ENCODE data around the gene MEGF11.

DNA sequence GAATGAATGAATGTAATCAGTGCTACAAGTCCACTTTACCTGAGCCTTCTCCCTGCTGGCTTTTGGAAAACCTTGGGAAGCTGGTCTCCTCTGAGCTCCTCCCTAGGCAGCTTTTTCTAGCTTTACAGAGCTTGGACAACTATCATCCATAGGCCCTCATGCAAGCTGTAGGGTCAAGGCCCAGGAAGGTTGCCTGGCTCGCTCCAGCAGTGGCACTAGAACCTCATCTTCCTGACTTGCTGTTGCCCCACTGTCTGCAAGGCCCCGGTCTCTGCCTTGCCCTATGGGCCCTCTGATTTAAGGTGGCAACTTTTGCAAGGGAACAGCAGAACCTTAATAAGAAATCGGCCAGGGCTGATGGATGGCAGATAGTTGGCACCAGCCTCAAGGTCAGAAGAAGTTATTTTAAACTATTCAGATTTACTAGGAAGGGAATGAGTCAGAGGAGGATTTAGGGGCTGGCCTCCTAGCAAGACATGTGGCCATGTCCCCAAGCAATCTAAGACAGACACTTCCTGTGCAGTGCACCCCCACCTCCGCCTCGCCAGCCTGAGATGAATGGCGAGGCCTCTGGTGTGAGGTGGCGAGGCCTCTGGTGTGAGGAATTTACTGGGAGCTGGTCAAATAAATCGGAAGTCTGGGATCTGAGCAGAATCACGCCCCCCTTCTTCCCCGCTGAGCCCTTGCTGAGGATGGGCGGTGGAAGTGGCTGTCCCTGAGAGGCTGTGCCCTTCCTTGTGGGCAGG is 180.8 kb downstream of the MEGF11 start:
- TF ChIP-seq POLR2A (IDR thresholded peaks at IDR 0.05; ENCODE audit: low read depth) (no peak), POLR2AphosphoS5 (IDR thresholded peaks at IDR 0.05) (no peak), EP300 (IDR thresholded peaks at IDR 0.05) (no peak)
- TF ChIP-seq, protein P1, sequence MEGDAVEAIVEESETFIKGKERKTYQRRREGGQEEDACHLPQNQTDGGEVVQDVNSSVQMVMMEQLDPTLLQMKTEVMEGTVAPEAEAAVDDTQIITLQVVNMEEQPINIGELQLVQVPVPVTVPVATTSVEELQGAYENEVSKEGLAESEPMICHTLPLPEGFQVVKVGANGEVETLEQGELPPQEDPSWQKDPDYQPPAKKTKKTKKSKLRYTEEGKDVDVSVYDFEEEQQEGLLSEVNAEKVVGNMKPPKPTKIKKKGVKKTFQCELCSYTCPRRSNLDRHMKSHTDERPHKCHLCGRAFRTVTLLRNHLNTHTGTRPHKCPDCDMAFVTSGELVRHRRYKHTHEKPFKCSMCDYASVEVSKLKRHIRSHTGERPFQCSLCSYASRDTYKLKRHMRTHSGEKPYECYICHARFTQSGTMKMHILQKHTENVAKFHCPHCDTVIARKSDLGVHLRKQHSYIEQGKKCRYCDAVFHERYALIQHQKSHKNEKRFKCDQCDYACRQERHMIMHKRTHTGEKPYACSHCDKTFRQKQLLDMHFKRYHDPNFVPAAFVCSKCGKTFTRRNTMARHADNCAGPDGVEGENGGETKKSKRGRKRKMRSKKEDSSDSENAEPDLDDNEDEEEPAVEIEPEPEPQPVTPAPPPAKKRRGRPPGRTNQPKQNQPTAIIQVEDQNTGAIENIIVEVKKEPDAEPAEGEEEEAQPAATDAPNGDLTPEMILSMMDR (IDR thresholded peaks at IDR 0.05), result no peak
